Transverse colon (tissue), 3 donors: ENCODE measurements around the gene SERF2.
"Not testable (repeated sequence)": the region's sequence is repeated elsewhere in the genome, so short reads cannot be mapped to it uniquely, and the experiment has no call there.

ENCODE experiments used
- CTCF ChIP-seq, 5 experiments: fragments of 200-600 bp in 3 of 5; fragments of 450-650 bp in 2 of 5; sonication (generic) in 3 of 5; IDR thresholded peaks; 1 replicate in 2 of 5; 2 replicates in 3 of 5; pipeline ENCODE4 v1.5.1; 2016 to 2017; ENCODE audit warnings: antibody characterized with exemption in 5 of 5, inconsistent platforms in 3 of 5, mild to moderate bottlenecking in 2 of 5, moderate library complexity in 1 of 5
- POLR2A ChIP-seq: fragments of 450-650 bp; IDR thresholded peaks from one replicate; pipeline ENCODE4 v1.6.1; 2016; ENCODE audit warnings: antibody characterized with exemption, mild to moderate bottlenecking, moderate library complexity

GRCh38 chr15:43746903-43747309 lies 45.2 kb upstream of the SERF2 start:
- TF ChIP-seq CTCF (IDR thresholded peaks at IDR 0.05); POLR2A: not testable (repeated sequence)
